HepG2 (cell line): ENCODE data around the gene HDAC5. TPM values are rescaled to one million over a fixed set of nuclear protein-coding genes. Genes with fewer than 3 reads are reported as not detected.
A peak's percentile ranks its signal among the peaks of the same experiment; 100 is the strongest.

Source experiments
- CTCF ChIP-seq: sonication (generic); formaldehyde crosslinking; IDR thresholded peaks from 2 replicates; pipeline ENCODE4 v1.5.0; 2020; ENCODE audit warnings: mild to moderate bottlenecking, missing genetic modification reagents, moderate library complexity
- GMEB1 ChIP-seq: sonication (generic); formaldehyde crosslinking; IDR thresholded peaks from 2 replicates; pipeline ENCODE4 v1.5.1; 2020; ENCODE audit warnings: missing genetic modification reagents, mild to moderate bottlenecking, borderline replicate concordance
- MAZ ChIP-seq, 2 experiments: sonication (generic) in 1 of 2; formaldehyde crosslinking in 1 of 2; IDR thresholded peaks; 2 replicates each; pipeline versions ENCODE4 v1.5.0 to v1.6.1; 2012 to 2020; ENCODE audit warnings: low read depth in 2 of 2, mild to moderate bottlenecking in 2 of 2, borderline replicate concordance in 1 of 2, improper control_type of control experiment in 1 of 2, low read length in 1 of 2, missing genetic modification reagents in 1 of 2, moderate library complexity in 1 of 2
- MXI1 ChIP-seq: IDR thresholded peaks from 3 replicates; pipeline ENCODE4 v1.6.1; 2012; ENCODE audit warnings: low read depth, low read length, inconsistent platforms, borderline replicate concordance
- NAIF1 ChIP-seq: sonication (generic); formaldehyde crosslinking; IDR thresholded peaks from 2 replicates; pipeline ENCODE4 v1.5.0; 2020; ENCODE audit warnings: mild to moderate bottlenecking, missing genetic modification reagents, borderline replicate concordance
- POLR2G ChIP-seq: fragments of 200-400 bp; formaldehyde crosslinking; IDR thresholded peaks from 2 replicates; pipeline ENCODE4 v1.6.1; 2018; ENCODE audit warnings: mild to moderate bottlenecking, low read depth, low read length, moderate library complexity
- RARA ChIP-seq: IDR thresholded peaks from 2 replicates; pipeline ENCODE4 v1.6.1; 2016; ENCODE audit warnings: missing genetic modification reagents, missing compliant biosample characterization
- RFX1 ChIP-seq: fragments of 450-650 bp; IDR thresholded peaks from 2 replicates; pipeline ENCODE4 v1.6.1; 2017
- SP2 ChIP-seq: sonication (generic); formaldehyde crosslinking; IDR thresholded peaks from 2 replicates; pipeline ENCODE4 v1.5.1; 2020; ENCODE audit warnings: mild to moderate bottlenecking, missing genetic modification reagents
- STAG1 ChIP-seq: sonication (generic); formaldehyde crosslinking; IDR thresholded peaks from 2 replicates; pipeline ENCODE4 v1.4.0; 2020; ENCODE audit warnings: missing genetic modification reagents
- THAP11 ChIP-seq: IDR thresholded peaks from 2 replicates; pipeline ENCODE4 v1.6.1; 2016; ENCODE audit warnings: missing biosample characterization, missing genetic modification reagents
- TMF1 ChIP-seq: sonication (generic); formaldehyde crosslinking; IDR thresholded peaks from 2 replicates; pipeline ENCODE4 v1.8.1; 2022; ENCODE audit warnings: low read depth, missing genetic modification reagents
- TRAFD1 ChIP-seq: sonication (generic); formaldehyde crosslinking; IDR thresholded peaks from 2 replicates; pipeline ENCODE4 v1.5.1; 2020; ENCODE audit warnings: missing genetic modification reagents, mild to moderate bottlenecking, borderline replicate concordance
- UBTF ChIP-seq: sonication (generic); formaldehyde crosslinking; IDR thresholded peaks from 2 replicates; pipeline ENCODE4 v1.4.0; 2020; ENCODE audit warnings: mild to moderate bottlenecking, missing genetic modification reagents
- ZBTB7B ChIP-seq: sonication (generic); formaldehyde crosslinking; IDR thresholded peaks from 2 replicates; pipeline ENCODE4 v1.4.0; 2020; ENCODE audit warnings: missing genetic modification reagents
- ZFY ChIP-seq: sonication (generic); formaldehyde crosslinking; IDR thresholded peaks from 2 replicates; pipeline ENCODE4 v1.4.0; 2020; ENCODE audit warnings: missing genetic modification reagents
- ZNF160 ChIP-seq: sonication (generic); formaldehyde crosslinking; IDR thresholded peaks from 2 replicates; pipeline ENCODE4 v1.8.0; 2022; ENCODE audit warnings: mild to moderate bottlenecking, inconsistent platforms, missing genetic modification reagents
- ZNF280B ChIP-seq: sonication (generic); formaldehyde crosslinking; IDR thresholded peaks from 2 replicates; pipeline ENCODE4 v1.5.0; 2020; ENCODE audit warnings: missing genetic modification reagents, mild to moderate bottlenecking, borderline replicate concordance
- polyA plus RNA-seq, 8 experiments: library from polyadenylated mRNA; depleted of rRNA in 3 of 8; stranded (reverse) in 7 of 8; unstranded in 1 of 8; fragments of >200 nt; fragmentation: Illumina TruSeq in 4 of 8; extraction: Trizol in 4 of 8; gene quantifications; 2 replicates each; pipeline versions ENCODE4 v1.2.1 to v1.2.3, GENCODE V29; 2011 to 2016; ENCODE audit warnings: low read depth in 4 of 8, missing spikeins in 1 of 8, mixed read lengths in 1 of 8; ENCODE audit not compliant: insufficient read depth in 1 of 8
- total RNA-seq, 5 experiments: library from RNA; depleted of rRNA; stranded (reverse); fragments of >200 nt; fragmentation: Illumina TruSeq; extraction: Trizol; gene quantifications; 2 replicates each; pipeline ENCODE4 v1.2.3, GENCODE V29; 2016; ENCODE audit warnings: low read depth in 1 of 5

The HDAC5 gene
- total and polyA plus RNA-seq, 2 of the 13 experiments (the other 11 are each of a cell fraction or from before 2014, with no cell fraction given): 46.4 to 85.4 TPM

- TF ChIP-seq NAIF1 (CRISPR knock-in tag) (peak; percentile 53; the same call in 1 of the 2 replicates), SP2 (no peak), ZFY (CRISPR knock-in tag) (peak; percentile 61; the same call in 1 of the 2 replicates), RARA (CRISPR knock-in tag) (peak; percentile 40), ZNF160 (CRISPR knock-in tag) (0 out of 2 replicates have a peak, but pooled peaks have one; percentile 18), STAG1 (CRISPR knock-in tag) (peak; percentile 52), TRAFD1 (0 out of 2 replicates have a peak, but pooled peaks have one; percentile 44), MAZ (IDR thresholded peaks at IDR 0.05; ENCODE audit: borderline replicate concordance, low read depth, low read length) (0 out of 2 replicates have a peak, but pooled peaks have one; percentile 2), MAZ (CRISPR knock-in tag; IDR thresholded peaks at IDR 0.05; ENCODE audit: low read depth) (peak; percentile 78), UBTF (CRISPR knock-in tag) (peak; percentile 70), CTCF (CRISPR knock-in tag) (peak; percentile 81), ZBTB7B (CRISPR knock-in tag) (peak; percentile 47; the same call in 1 of the 2 replicates), MXI1 (peak; percentile 92), POLR2G (peak; percentile 70), ZNF280B (peak; percentile 76; the same call in 1 of the 2 replicates), THAP11 (CRISPR knock-in tag) (0 out of 2 replicates have a peak, but pooled peaks have one; percentile 19), RFX1 (peak; percentile 96), GMEB1 (CRISPR knock-in tag) (peak; percentile 36; the same call in 1 of the 2 replicates), TMF1 (no peak)
These were observed 27.6 kb downstream of the HDAC5 start (continued) for GRCh38 chr17:44095647-44096496.
